ENCODE measurements around the gene CAPN7. TPM values are rescaled to one million over a fixed set of nuclear protein-coding genes. Genes with fewer than 3 reads are reported as not detected.

Gene CAPN7
- 10 to 100 TPM; 45.1 to 46.7 TPM for total RNA-seq

- under 1% methylated on average over 77 of the region's 92 CpGs for WGBS
- peak within 1 kb of the TSS; percentile 85 to 93 for H3K27ac ChIP-seq
- H3K27me3 ChIP-seq (replicated peaks; ENCODE audit: insufficient read depth) = no peaks in the 10 kb centered on the region
- TF ChIP-seq CTCF (IDR thresholded peaks at IDR 0.05) (peak in 2 of 4 experiments; percentile 49 to 62), POLR2A (IDR thresholded peaks at IDR 0.05) (peak; percentile 83), POLR2AphosphoS5 (IDR thresholded peaks at IDR 0.05) (peak; percentile 74)
- intact Hi-C loops (cut with DNase I) = loop anchor here (5.0 to 10.0 kb wide), 3 partner anchors 61 to 281 kb away; no protein-coding TSS in a partner anchor
- H3K4me1 ChIP-seq (replicated peaks) = no peaks in the 10 kb centered on the region
- H3K9me3 ChIP-seq = no peaks in the 10 kb centered on the region
- DNase-seq (ENCODE audit: low spot score) = peak; percentile 93
- H3K4me3 ChIP-seq = peak within 1 kb of the TSS; percentile 59 to 83
- no peaks in the 10 kb centered on the region for H3K36me3 ChIP-seq
Observed at GRCh38 chr3:15205934-15206661, at the start of gene CAPN7. Gene CAPN7 (plus strand): TSS chr3:15206246. CDS start chr3:15206496, 250 bp downstream.

- no peak overlapping the region for H3K27ac ChIP-seq
- no peaks in the 10 kb centered on the region for H3K9me3 ChIP-seq
- TF ChIP-seq CTCF (IDR thresholded peaks at IDR 0.05) (no peak), POLR2A (IDR thresholded peaks at IDR 0.05) (no peak), POLR2AphosphoS5 (IDR thresholded peaks at IDR 0.05) (no peak)
- DNase-seq (ENCODE audit: low spot score) = no peak
- no peaks in the 10 kb centered on the region for H3K36me3 ChIP-seq
- H3K4me3 ChIP-seq = no peak overlapping the region
- H3K27me3 ChIP-seq (replicated peaks; ENCODE audit: insufficient read depth) = no peaks in the 10 kb centered on the region
- intact Hi-C loops (cut with DNase I) = no loop called here
- no peaks in the 10 kb centered on the region for H3K4me1 ChIP-seq (replicated peaks)
Observed at GRCh38 chr3:15157441-15157840, 48.6 kb upstream of the CAPN7 start.

- no peak overlapping the region for H3K27ac ChIP-seq
- H3K4me3 ChIP-seq = no peak overlapping the region
- DNase-seq (ENCODE audit: low spot score) = no peak
- no peaks in the 10 kb centered on the region for H3K9me3 ChIP-seq
- TF ChIP-seq POLR2AphosphoS5 (IDR thresholded peaks at IDR 0.05) = no peak
- TF ChIP-seq POLR2A (IDR thresholded peaks at IDR 0.05) = no peak
- no peak for TF ChIP-seq CTCF (IDR thresholded peaks at IDR 0.05)
- H3K27me3 ChIP-seq (replicated peaks; ENCODE audit: insufficient read depth) = no peaks in the 10 kb centered on the region
- WGBS = 84% methylated on average over 5 of the region's 5 CpGs
- H3K36me3 ChIP-seq = no peaks in the 10 kb centered on the region
- no peaks in the 10 kb centered on the region for H3K4me1 ChIP-seq (replicated peaks)
- intact Hi-C loops (cut with DNase I) = no loop called here
Observed at GRCh38 chr3:15159501-15160136, 46.4 kb upstream of the CAPN7 start.

- no peak for DNase-seq (ENCODE audit: low spot score)
- no peak overlapping the region for H3K4me3 ChIP-seq
- intact Hi-C loops (cut with DNase I) = no loop called here
- no peak overlapping the region for H3K27ac ChIP-seq
- no peaks in the 10 kb centered on the region for H3K4me1 ChIP-seq (replicated peaks)
- H3K27me3 ChIP-seq (replicated peaks; ENCODE audit: insufficient read depth) = no peaks in the 10 kb centered on the region
- H3K36me3 ChIP-seq = no peaks in the 10 kb centered on the region
- TF ChIP-seq CTCF (IDR thresholded peaks at IDR 0.05) (no peak), POLR2A (IDR thresholded peaks at IDR 0.05) (no peak), POLR2AphosphoS5 (IDR thresholded peaks at IDR 0.05) (no peak)
- H3K9me3 ChIP-seq = no peaks in the 10 kb centered on the region
- WGBS = 94% methylated on average over 3 of the region's 3 CpGs
Observed at GRCh38 chr3:15160662-15161061, 45.4 kb upstream of the CAPN7 start.
